GM18867 (cell line): Measurements from ENCODE around the gene PRORP.
"Not testable (repeated sequence)": the region's sequence is repeated elsewhere in the genome, so short reads cannot be mapped to it uniquely, and the experiment has no call there.

Experiments used
- ATAC-seq: cut with Tn5 transposase; IDR thresholded peaks from one replicate; pipeline ENCODE4 v1.9.1; 2021; ENCODE audit warnings: mild to moderate bottlenecking, moderate library complexity; ENCODE audit not compliant: unreplicated experiment

PRORP gene

GRCh38 chr14:35121887-35122695, at the start of gene PRORP, which contains the start of gene PPP2R3C:
Gene PRORP, plus strand, starts transcription at chr14:35122552. Its CDS starts 694 bp downstream, at chr14:35123246.
Gene PPP2R3C, minus strand, starts transcription at chr14:35121990. Its CDS starts 31 bp downstream, at chr14:35121959.
- peak; percentile 83 for ATAC-seq

GRCh38 chr14:35073486-35073885, 48.9 kb upstream of the PRORP start:
- no peak for ATAC-seq

- ATAC-seq, result no peak
These were observed 44.3 kb upstream of the PRORP start for GRCh38 chr14:35078082-35078481.

DNA sequence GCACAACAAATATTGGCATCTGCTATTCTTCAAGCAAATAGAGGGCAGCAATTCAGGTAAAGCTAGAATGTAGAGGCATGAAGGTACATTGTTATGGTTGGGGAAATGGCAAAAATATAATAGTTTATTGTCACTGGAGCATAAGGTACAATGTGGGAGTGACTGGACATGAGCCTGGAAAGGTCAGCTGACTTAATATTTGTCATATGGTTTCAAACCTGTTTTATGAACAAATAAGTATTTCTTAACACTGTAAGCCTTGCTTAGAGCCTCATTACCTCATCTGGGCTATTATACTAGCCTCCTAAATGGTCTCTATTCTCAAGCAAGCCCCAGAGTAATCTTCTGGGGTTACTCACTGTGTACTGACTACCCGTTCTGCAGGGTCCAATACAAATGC, 42.6 kb upstream of the PRORP start:
- no peak for ATAC-seq

DNA sequence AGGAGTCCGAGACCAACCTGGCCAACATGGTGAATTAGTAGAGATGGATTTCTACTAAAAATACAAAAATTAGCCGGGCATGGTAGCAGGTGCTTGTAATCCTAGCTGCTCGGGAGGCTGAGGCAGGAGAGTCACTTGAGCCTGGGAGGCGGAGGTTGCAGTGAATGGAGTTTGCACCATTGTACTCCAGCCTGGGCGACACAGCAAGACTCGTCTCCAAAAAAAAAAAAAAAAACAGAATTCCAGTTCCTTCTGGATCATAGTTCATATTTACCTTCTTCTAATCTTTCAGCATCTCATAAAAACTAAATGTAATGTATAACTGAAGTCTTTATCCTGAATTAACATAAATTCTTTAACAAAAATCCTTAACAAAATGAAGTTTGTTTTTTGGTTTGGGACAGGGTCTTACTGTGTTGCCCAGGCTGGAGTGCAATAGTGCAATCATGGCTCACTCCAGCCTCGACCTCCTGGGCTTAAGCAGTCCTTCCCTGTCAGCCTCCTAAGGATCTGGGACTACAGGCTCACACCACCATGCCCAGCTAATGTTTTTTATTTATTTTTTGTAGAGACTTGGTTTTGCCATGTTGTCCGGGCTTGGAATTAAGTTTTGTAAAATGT, 38.7 kb upstream of the PRORP start:
- no peak for ATAC-seq

DNA sequence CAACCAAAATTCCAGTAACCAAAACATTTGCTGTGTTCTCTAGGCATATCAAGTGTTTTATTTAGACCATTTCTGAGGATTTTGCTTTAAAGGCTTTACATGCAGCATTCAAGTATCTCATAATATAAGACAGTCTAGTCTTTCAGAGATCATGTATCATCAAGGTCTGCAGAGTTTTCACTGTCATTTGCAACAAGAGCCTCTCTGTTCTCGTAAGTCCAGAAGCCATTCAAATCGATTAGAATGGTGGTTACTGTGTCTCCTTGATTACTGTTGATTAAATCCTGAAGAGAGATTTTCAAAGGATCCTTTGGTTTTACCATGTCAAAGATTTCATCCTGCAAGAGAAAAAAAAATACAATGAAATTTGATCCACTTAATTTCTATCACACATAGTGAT, 36.9 kb upstream of the PRORP start:
- no peak for ATAC-seq

DNA sequence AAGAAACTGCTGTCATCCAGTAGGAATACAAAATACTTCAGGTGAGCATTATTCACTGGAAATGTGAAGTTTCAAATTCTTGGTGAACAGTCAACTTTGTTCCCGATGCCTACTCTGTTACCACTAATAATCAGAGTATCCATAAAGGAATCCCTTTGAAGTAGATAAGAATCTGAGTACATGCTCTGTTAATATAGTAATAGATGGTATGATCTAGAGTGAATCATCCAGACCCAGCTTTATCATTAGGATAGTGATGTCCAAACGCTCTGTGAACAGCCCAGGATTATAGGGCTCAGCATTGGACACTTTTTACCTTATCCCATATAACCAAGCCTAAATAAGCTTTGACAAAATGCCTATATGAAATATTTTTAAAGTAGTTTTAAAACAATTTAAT, 33.8 kb upstream of the PRORP start:
- ATAC-seq, result no peak

- ATAC-seq, result not testable (repeated sequence)
These were observed 27.7 kb upstream of the PRORP start for GRCh38 chr14:35094645-35095044.

DNA sequence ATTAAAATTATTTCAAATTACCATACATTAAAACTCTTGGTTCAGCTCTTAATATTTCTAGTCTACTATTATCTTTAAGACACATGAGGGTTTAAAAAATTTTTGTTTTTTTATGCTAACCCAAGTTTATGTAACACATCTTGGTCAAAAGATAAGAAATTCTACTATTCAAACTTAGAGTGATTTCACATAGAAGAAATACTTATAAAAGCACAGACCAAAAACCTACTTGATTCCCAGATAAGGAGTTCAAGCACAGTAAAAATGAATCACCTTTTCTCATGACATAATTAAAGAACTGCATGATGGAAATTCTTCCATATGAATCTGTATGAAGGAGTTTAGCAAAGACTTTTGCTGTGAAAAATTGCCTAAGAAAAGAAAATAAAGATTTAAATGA, 14.5 kb upstream of the PRORP start:
- no peak for ATAC-seq

- no peak for ATAC-seq
These were observed 9.7 kb upstream of the PRORP start for GRCh38 chr14:35112641-35113040.

- no peak for ATAC-seq
These were observed 8.9 kb upstream of the PRORP start for GRCh38 chr14:35113308-35113950.

GRCh38 chr14:35114036-35114435, 8.3 kb upstream of the PRORP start:
- no peak for ATAC-seq

GRCh38 chr14:35116242-35116641, 6.1 kb upstream of the PRORP start:
- ATAC-seq, result no peak

DNA sequence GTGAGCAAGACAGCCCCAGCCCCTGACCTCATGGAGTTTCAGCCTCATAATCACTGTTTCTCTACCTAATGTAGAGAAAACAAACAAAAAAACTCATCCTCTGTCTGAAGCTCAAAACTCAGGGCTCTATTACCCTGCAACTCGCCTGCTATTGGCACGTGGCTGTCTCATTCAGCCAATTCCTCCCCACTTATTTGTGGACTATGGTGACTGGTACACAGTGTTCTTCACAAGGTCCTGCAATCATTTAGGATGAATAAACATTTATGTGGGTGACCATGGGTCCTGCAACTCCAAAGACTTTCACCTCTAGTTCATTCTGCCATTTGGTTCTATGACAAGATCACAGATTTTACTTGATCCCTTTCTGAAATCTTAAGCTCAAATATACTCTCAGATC, 5.2 kb upstream of the PRORP start:
- ATAC-seq, result no peak

DNA sequence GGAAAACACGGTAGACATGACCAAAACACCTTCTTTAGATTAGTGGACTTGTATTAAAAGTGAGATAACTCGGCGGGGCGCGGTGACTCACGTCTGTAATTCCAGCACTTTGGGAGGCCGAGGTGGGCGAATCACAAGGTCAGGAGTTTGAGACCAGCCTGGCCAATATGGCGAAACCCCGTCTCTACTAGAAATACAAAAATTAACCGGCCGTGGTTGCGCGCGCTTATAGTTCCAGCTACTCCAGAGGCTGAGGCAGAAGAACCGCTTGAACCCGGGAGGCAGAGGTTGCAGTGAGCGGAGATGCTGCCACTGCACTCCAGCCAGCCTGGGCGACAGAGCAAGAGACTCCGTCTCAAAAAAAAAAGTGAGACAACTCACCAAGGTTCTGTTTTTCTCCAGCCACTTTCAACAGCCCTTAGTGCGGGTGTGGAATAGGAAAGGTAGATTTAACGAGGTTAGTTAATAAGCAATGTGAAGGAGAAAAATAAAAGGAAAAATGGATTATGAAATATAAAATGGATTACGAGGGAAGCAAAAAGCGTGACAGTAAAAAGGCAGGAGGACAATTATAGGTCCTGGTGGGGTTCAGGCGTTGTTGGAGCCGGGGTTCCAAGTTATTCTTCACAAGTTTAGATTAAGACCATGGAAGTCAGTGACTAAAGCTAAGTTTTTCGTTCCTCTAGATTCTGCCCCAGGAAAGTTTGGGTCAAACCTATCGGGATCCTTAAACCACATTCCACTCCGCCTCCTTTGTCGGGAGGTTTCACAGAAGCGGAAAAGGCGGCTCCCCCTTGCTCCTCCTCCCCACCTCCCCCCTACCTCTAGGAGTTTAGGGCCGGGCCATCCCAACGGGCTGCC, 1.1 kb upstream of the PRORP start:
- no peak for ATAC-seq

- peak; percentile 1 for ATAC-seq
These were observed 490 bp downstream of the PRORP start for GRCh38 chr14:35122696-35123387.

GRCh38 chr14:35123388-35123703, 994 bp downstream of the PRORP start:
- ATAC-seq, result no peak

- ATAC-seq, result no peak
These were observed 1.8 kb downstream of the PRORP start for GRCh38 chr14:35124127-35124526.

GRCh38 chr14:35133542-35134328, 11.4 kb downstream of the PRORP start:
- no peak for ATAC-seq
